ENCODE results near the gene PRR22.

Gene PRR22

DNA sequence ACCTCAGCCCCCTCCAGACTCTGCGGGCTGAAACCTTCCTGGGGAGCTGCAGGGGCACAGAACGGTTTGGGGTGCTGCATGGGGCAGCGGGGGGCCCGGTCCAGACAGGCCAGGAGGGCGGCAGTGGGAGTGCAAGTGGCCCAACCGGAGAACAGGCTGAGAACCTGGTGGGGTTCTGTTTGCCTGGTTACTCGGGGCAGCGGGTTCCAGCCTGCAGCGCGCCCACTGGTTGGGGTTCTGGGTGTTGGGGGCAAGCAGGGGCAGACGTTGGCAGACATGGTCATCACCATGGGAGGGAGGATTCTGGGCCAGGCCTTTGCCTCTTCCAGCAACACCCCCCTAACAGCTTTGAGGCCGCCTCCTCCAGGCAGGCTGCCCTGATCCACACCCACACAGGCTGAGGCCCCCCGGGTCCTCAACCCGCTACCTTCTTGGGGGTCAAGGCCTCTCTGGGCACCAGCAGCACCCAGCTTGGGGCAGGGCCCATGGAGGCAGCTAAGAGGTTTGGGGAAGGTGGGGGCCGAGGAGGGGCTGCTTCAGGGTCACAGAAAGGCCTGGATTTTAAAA lies at the start of gene PRR22:
TSS of gene PRR22 (minus strand) at position 166 of the 567 bp plus-strand sequence. CDS start at position 80, 86 bp downstream.
- no peak within 1 kb of the TSS for H3K4me3 ChIP-seq
- no peak for DNase-seq (ENCODE audit: low spot score)
- H3K27ac ChIP-seq, result no peak within 1 kb of the TSS
- TF ChIP-seq CTCF (IDR thresholded peaks at IDR 0.05), result no peak

DNA sequence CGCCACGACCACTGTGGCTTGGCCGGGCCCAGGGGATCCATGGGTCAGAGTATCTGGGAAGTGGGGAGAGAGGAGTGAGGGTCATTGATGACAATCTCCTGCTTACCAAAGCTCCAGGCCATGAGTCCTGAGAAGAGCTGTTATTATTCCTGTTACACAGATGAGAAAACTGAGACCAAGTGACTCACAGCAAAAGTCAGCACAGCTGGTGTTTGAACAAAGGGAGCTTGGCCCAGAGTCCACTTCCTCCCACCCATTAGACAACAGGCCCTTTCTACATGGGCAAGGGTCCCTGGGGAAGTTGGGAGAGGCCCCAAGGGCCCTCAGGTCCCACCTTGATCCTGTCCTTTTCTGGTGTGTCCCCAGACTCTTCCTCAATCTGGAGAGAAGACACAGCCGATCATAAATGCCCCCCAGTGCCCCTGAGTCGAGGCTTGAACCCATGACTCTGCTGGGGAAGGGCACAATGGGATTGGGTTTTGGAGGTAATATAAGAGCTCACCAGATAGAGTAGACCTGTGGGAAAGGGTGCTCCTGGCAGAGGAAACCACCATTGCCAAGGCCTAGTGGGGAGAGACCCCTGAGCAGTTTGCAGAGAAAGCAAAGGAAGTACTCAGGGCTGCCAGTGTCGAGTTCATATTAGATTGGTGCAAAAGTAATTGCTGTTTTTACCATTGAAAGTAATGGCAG lies 48.1 kb upstream of the PRR22 start:
- no peak for TF ChIP-seq CTCF (IDR thresholded peaks at IDR 0.05)
- no peak overlapping the region for H3K27ac ChIP-seq
- DNase-seq (ENCODE audit: low spot score), result no peak
- H3K4me3 ChIP-seq, result no peak overlapping the region

DNA sequence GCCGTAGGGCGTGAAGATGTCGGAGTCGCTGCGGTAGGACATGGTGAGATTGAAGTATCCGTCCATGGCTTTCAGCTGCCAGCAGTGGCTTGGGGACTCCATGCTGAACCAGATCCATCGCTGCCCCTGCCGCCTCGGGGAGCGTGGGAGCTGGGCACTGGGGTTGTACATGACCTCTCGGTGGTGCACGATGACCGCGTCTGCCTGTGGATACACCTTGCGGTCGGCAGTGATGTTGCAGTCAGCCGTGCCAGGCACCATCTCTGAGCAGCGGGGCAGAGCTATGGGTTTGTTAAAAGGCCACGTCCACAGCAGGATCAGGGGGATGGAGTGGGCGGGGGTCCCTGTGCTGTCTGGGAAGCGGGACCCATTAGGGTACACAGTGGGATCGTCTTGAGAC lies 47.5 kb upstream of the PRR22 start:
- Histone ChIP-seq H3K4me3 (no peak overlapping the region), H3K27ac (no peak overlapping the region)
- TF ChIP-seq CTCF (IDR thresholded peaks at IDR 0.05), result no peak
- no peak for DNase-seq (ENCODE audit: low spot score)

DNA sequence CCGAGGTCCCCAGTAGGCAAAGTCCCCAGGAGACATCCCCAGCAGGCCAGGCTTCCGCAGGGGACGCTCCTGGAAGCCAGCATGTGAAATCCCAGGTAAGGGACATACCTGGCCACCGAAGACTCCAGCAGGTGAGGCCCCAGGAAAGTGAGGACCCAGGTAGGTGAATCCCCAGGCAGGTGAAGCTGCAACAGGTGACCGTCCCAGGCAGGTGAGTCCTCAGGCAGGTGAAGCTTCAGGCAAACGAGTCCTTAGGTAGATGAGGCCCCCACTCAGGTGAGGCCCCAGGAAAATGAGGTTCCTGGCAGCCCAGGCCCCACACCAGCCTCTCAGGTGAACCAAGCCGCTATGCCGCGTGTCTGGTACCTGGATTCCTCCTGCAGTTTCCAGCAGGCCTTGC lies 46.6 kb upstream of the PRR22 start:
- no peak overlapping the region for H3K27ac ChIP-seq
- no peak overlapping the region for H3K4me3 ChIP-seq
- no peak for DNase-seq (ENCODE audit: low spot score)
- TF ChIP-seq CTCF (IDR thresholded peaks at IDR 0.05), result no peak

DNA sequence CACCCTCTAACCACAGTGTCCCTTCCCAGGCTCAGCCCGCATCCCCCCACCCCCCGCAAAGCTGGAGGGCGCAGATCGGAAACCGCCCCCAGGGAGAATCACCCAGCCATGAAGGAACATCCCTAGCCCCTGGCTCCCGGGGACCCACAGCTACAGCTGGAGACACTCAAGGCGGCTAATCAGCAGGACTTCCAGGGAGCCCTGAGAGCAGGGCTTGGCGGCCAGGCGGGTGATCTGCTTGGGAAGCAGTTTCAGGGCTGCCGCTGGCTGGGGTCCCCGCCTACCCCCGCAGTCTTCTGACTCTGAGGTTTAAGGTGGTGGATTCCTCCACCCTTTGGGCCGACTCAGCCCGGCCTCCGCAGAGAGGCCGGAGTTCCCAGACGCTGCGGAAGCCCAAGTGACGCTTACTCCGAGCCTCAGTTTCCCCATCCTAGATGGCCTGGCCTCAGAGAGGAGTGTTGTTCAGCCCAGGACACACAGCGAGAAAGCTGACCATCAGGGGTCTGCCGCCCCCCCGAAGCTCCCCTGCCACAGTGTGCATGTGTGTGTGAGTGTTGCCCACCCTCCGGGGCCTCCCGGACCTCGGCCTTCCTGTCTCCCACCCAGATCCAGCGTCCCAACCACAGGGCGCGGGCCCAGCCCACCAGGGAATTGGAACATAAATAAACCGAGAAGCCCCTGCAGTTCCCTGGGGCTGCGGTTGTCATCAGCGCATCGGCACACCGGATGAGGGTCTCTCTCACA lies 45.2 kb upstream of the PRR22 start:
- H3K27ac ChIP-seq, result no peak overlapping the region
- peak; percentile 71 for DNase-seq (ENCODE audit: low spot score)
- TF ChIP-seq CTCF (IDR thresholded peaks at IDR 0.05), result no peak
- peak overlapping the region; percentile 75 for H3K4me3 ChIP-seq

GRCh38 chr19:5828661-5829566 lies 44.4 kb upstream of the PRR22 start:
- no peak for TF ChIP-seq CTCF (IDR thresholded peaks at IDR 0.05)
- Histone ChIP-seq H3K27ac (no peak overlapping the region), H3K4me3 (peak overlapping the region; percentile 75)
- peak; percentile 71 for DNase-seq (ENCODE audit: low spot score)
